Ovary (tissue), 9 donors: ENCODE measurements around the gene ANO3. TPM values are rescaled to one million over a fixed set of nuclear protein-coding genes. Genes with fewer than 3 reads are reported as not detected.
"Not testable (repeated sequence)": the region's sequence is repeated elsewhere in the genome, so short reads cannot be mapped to it uniquely, and the experiment has no call there.

Source experiments
- DNase-seq, 5 donors: peaks; one replicate each; pipeline ENCODE4 v3.0.0-alpha.2; 2019 to 2020
- H3K27ac ChIP-seq, 2 donors: fragments of 200-600 bp; one replicate each; pipeline versions ENCODE4 v1.5.1 to v1.8.0; 2019 to 2022
- H3K27me3 ChIP-seq: fragments of 200-600 bp; one replicate; pipeline ENCODE4 v1.8.0; 2022
- H3K36me3 ChIP-seq: fragments of 200-600 bp; sonication (generic); one replicate; pipeline ENCODE4 v1.5.1; 2019
- H3K4me1 ChIP-seq: one replicate; pipeline ENCODE4 v1.8.1; 2013; ENCODE audit warnings: mild to moderate bottlenecking, moderate library complexity; ENCODE audit not compliant: insufficient read depth
- H3K4me3 ChIP-seq: fragments of 200-600 bp; sonication (generic); one replicate; pipeline ENCODE4 v1.5.1; 2017
- H3K9me3 ChIP-seq, 2 donors: fragments of 200-600 bp in 1 of 2; sonication (generic) in 1 of 2; one replicate each; pipeline versions ENCODE4 v1.5.1 to v1.8.1; 2013 to 2019; ENCODE audit warnings: mild to moderate bottlenecking in 1 of 2, moderate library complexity in 1 of 2
- EP300 ChIP-seq: sonication (generic); formaldehyde crosslinking; IDR thresholded peaks from one replicate; pipeline ENCODE4 v1.6.1; 2017; ENCODE audit warnings: antibody characterized with exemption
- POLR2A ChIP-seq: fragments of 450-650 bp; IDR thresholded peaks from one replicate; pipeline ENCODE4 v1.6.1; 2017; ENCODE audit warnings: antibody characterized with exemption, mild to moderate bottlenecking, moderate library complexity
- WGBS, 3 donors: extraction: QIAGEN DNeasy Blood & Tissue Kit in 1 of 3; methylation state at CpG; one replicate each; pipeline versions ENCODE4 v1.1.5 to v1.1.7; 2013 to 2017; 5-methylcytosine and 5-hydroxymethylcytosine counted together
- intact Hi-C, 4 donors: fragments of 100-400 bp; cut with DNase I; formaldehyde crosslinking; loops; one replicate each; pipeline versions ENCODE4 v1.11.0 to v1.15.1; 2022 to 2023
- polyA plus RNA-seq, 2 donors: library from polyadenylated mRNA; stranded (reverse); fragments of 200-250 nt in 1 of 2; fragments of 350-450 nt in 1 of 2; fragmentation: Illumina TruSeq in 1 of 2; extraction: RNeasy Lipid Tissue Mini Kit (QIAGEN cat#74804) in 1 of 2; gene quantifications; one replicate each; pipeline ENCODE4 v1.2.3, GENCODE V29; 2013 to 2014
- total RNA-seq, 7 donors: library from RNA; depleted of rRNA in 2 of 7; stranded (reverse); fragments of >200 nt in 2 of 7; fragmentation: NEBNext Ultra II Directional in 3 of 7; extraction: Animal tissue kit (Norgen Biotek cat#: 25700) in 3 of 7; gene quantifications; one replicate each; pipeline versions ENCODE4 v1.1.0 to v1.2.4, GENCODE V29; 2016 to 2023
- TF ChIP-seq, protein P1 (sequence below), 3 donors: fragments of 450-650 bp in 2 of 3; fragments of 200-600 bp in 1 of 3; IDR thresholded peaks; one replicate each; pipeline versions ENCODE4 v1.5.1 to v1.8.0; 2016 to 2022; ENCODE audit warnings: antibody characterized with exemption in 3 of 3, mild to moderate bottlenecking in 1 of 3
- donor health status: DM: no; HTN: no; CAD: no; lungs with moderate emphysema.
- donor health status: DM: no; HTN: no; CAD: no.
- donor health status: Bipolar disorder and iron deficiency.
- donor health status: DM: yes; HTN: yes; CAD: no.
- donor health status: DM: no; HTN: no; CAD: no.
- donor health status: DM: yes; HTN: yes; CAD: no.

Gene ANO3
- total and polyA plus RNA-seq, 9 donors: under 0.01 to 0.93 (median 0.08) TPM; not detected in 1

GRCh38 chr11:26626346-26626745 lies 294.4 kb downstream of the ANO3 start:
- intact Hi-C loops: no loop called here
- Histone ChIP-seq H3K4me3 (no peak overlapping the region), H3K9me3 (no peaks in the 10 kb centered on the region), H3K27ac (no peak overlapping the region), H3K4me1 (no peaks in the 10 kb centered on the region), H3K36me3 (no peaks in the 10 kb centered on the region), H3K27me3 (no peaks in the 10 kb centered on the region)
- TF ChIP-seq, protein P1, sequence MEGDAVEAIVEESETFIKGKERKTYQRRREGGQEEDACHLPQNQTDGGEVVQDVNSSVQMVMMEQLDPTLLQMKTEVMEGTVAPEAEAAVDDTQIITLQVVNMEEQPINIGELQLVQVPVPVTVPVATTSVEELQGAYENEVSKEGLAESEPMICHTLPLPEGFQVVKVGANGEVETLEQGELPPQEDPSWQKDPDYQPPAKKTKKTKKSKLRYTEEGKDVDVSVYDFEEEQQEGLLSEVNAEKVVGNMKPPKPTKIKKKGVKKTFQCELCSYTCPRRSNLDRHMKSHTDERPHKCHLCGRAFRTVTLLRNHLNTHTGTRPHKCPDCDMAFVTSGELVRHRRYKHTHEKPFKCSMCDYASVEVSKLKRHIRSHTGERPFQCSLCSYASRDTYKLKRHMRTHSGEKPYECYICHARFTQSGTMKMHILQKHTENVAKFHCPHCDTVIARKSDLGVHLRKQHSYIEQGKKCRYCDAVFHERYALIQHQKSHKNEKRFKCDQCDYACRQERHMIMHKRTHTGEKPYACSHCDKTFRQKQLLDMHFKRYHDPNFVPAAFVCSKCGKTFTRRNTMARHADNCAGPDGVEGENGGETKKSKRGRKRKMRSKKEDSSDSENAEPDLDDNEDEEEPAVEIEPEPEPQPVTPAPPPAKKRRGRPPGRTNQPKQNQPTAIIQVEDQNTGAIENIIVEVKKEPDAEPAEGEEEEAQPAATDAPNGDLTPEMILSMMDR (IDR thresholded peaks at IDR 0.05): no peak
- TF ChIP-seq EP300 (no peak), POLR2A (no peak)
- 70 to 91% (median 85%) methylated on average over 1 of the region's 1 CpG for WGBS, 3 donors
- DNase-seq: no peak

- H3K4me3 ChIP-seq: no peak overlapping the region
- no peaks in the 10 kb centered on the region for H3K36me3 ChIP-seq
- DNase-seq: no peak
- TF ChIP-seq, protein P1 (IDR thresholded peaks at IDR 0.05): no peak
- no peak for TF ChIP-seq POLR2A
- TF ChIP-seq EP300: no peak
- no peak overlapping the region for H3K27ac ChIP-seq
- intact Hi-C loops: no loop called here
- H3K27me3 ChIP-seq: no peaks in the 10 kb centered on the region
- WGBS, 3 donors: 39 to 67% (median 58%) methylated on average over 2 of the region's 2 CpGs
- H3K9me3 ChIP-seq: no peaks in the 10 kb centered on the region
- H3K4me1 ChIP-seq: no peaks in the 10 kb centered on the region
Measured at GRCh38 chr11:26632691-26633159, 300.8 kb downstream of the ANO3 start.

- not testable (repeated sequence) for H3K27me3 ChIP-seq, H3K4me1 ChIP-seq, DNase-seq, H3K4me3 ChIP-seq, H3K9me3 ChIP-seq, H3K36me3 ChIP-seq, H3K27ac ChIP-seq
- WGBS, 3 donors: 91 to 96% (median 94%) methylated on average over 10 of the region's 10 CpGs
- intact Hi-C loops: loop anchor here in 1 of 4 donors (5.0 kb wide), 1 partner anchor 644 kb away; no protein-coding TSS in a partner anchor
Measured at GRCh38 chr11:26643314-26643713, 311.4 kb downstream of the ANO3 start.

GRCh38 chr11:26649884-26650283 lies 318.0 kb downstream of the ANO3 start:
- Histone ChIP-seq H3K27ac (no peak overlapping the region), H3K27me3 (no peaks in the 10 kb centered on the region), H3K9me3 (no peaks in the 10 kb centered on the region), H3K4me1 (no peaks in the 10 kb centered on the region), H3K36me3 (no peaks in the 10 kb centered on the region), H3K4me3 (no peak overlapping the region)
- 33 to 39% (median 36%) methylated on average over 8 of the region's 8 CpGs for WGBS, 3 donors
- intact Hi-C loops: no loop called here
- no peak for DNase-seq
- TF ChIP-seq POLR2A (no peak), EP300 (no peak)
- TF ChIP-seq, protein P1 (IDR thresholded peaks at IDR 0.05): no peak

DNA sequence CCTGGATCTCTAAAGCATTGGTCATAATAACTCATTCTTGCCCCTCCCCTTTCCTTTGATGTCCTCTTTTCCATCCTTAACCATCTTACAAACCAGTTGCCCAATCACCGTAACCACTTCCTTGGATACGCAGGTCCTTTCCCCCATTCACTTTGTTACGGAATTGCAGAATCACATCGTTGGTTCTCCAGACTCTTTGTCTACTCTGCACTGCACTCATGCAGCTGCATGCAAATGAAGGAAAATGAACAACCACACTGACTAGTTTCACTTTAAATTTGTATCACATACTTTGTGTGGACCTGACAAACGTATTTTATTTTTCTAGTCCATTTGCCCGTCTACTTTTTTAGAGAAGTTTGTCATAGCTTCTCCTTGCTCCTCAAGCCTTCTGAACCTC lies 320.0 kb downstream of the ANO3 start:
- WGBS, 3 donors: 78 to 86% (median 86%) methylated on average over 6 of the region's 6 CpGs
- Histone ChIP-seq H3K4me1 (no peaks in the 10 kb centered on the region), H3K9me3 (no peaks in the 10 kb centered on the region), H3K27ac (no peak overlapping the region), H3K4me3 (no peak overlapping the region), H3K27me3 (no peaks in the 10 kb centered on the region), H3K36me3 (no peaks in the 10 kb centered on the region)
- DNase-seq: no peak
- intact Hi-C loops: no loop called here
- TF ChIP-seq, protein P1 (IDR thresholded peaks at IDR 0.05): no peak
- no peak for TF ChIP-seq POLR2A
